GM12891 (cell line): ENCODE results near the gene ZNF644.

ENCODE experiments used
- PAX5 ChIP-seq: IDR thresholded peaks from 2 replicates; pipeline ENCODE4 v1.6.1; 2011; ENCODE audit warnings: low read length, moderate library complexity, mild to moderate bottlenecking; ENCODE audit not compliant: insufficient read depth, severe bottlenecking
- POLR2A ChIP-seq: IDR thresholded peaks from 2 replicates; pipeline ENCODE4 v1.6.1; 2011; ENCODE audit warnings: low read depth, low read length, control low read depth
- POLR2AphosphoS5 ChIP-seq: IDR thresholded peaks from 2 replicates; pipeline ENCODE4 v1.6.1; 2011; ENCODE audit warnings: low read depth, low read length, control low read depth
- POU2F2 ChIP-seq: IDR thresholded peaks from 2 replicates; pipeline ENCODE4 v1.6.1; 2011; ENCODE audit warnings: low read depth, mild to moderate bottlenecking, control low read depth, low read length, moderate library complexity
- SPI1 ChIP-seq: IDR thresholded peaks from 2 replicates; pipeline ENCODE4 v1.6.1; 2011; ENCODE audit warnings: low read depth, low read length, control low read depth
- TAF1 ChIP-seq: IDR thresholded peaks from 2 replicates; pipeline ENCODE4 v1.6.1; 2011; ENCODE audit warnings: low read depth, low read length, control low read depth

GRCh38 chr1:91014475-91014874 is 7.4 kb downstream of the ZNF644 start:
- TF ChIP-seq POLR2AphosphoS5: no peak
- TF ChIP-seq SPI1: no peak
- no peak for TF ChIP-seq TAF1
- TF ChIP-seq POLR2A: no peak
- TF ChIP-seq POU2F2: no peak
- TF ChIP-seq PAX5: no peak
